HG02763 (cell line): ENCODE results near the gene NCMAP.

Experiments
- ATAC-seq: cut with Tn5 transposase; IDR thresholded peaks from one replicate; pipeline ENCODE4 v1.9.1; 2021; ENCODE audit warnings: mild to moderate bottlenecking, moderate library complexity; ENCODE audit not compliant: unreplicated experiment

The NCMAP gene

DNA sequence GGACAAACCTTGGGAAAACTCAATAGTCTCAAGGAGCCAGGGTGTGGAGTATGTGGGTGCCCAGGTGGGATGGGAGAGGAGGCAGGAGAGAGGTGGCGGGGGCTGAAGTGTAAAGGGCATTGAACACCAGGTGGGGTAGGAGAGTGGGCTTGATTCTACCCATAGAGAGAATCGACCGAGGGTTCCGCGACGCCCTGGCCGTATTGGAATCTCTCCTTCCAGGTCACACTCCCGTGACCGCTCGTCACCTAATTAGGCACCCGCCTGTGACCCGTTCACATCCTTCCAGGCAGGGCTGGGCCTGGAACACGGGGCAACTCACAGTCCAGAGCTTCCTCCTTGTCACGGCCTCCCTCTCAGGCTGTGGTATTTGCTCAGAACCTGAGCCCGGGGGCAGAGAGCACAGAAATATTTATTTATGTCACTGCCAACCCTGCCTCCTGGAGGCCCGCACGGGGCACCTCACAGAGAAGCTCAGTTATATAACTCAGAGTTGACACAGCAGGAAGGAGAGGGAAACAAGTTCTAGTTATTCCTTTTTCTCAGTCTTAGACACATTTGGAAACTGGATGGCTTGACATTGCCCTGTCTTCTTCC lies 12.0 kb downstream of the NCMAP start:
- ATAC-seq = no peak

DNA sequence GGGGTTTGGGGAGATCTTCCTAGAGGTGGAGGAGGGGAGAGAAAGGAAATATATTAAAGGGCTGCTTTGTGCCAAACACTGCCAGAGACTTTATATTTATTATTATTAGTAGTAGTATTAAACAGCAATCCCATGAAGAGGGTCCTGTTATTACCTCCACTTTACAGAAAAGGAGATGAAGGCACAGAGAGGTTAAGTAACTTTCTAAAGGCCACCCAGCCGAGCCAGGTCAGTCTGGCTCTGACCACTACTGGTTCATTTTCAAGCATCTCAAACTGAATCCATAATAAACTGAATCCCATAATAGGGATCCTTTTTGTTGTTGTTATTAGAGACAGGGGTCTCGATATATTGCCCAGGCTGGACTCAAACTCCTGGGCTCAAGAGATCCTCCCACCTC lies 12.6 kb downstream of the NCMAP start:
- no peak for ATAC-seq

DNA sequence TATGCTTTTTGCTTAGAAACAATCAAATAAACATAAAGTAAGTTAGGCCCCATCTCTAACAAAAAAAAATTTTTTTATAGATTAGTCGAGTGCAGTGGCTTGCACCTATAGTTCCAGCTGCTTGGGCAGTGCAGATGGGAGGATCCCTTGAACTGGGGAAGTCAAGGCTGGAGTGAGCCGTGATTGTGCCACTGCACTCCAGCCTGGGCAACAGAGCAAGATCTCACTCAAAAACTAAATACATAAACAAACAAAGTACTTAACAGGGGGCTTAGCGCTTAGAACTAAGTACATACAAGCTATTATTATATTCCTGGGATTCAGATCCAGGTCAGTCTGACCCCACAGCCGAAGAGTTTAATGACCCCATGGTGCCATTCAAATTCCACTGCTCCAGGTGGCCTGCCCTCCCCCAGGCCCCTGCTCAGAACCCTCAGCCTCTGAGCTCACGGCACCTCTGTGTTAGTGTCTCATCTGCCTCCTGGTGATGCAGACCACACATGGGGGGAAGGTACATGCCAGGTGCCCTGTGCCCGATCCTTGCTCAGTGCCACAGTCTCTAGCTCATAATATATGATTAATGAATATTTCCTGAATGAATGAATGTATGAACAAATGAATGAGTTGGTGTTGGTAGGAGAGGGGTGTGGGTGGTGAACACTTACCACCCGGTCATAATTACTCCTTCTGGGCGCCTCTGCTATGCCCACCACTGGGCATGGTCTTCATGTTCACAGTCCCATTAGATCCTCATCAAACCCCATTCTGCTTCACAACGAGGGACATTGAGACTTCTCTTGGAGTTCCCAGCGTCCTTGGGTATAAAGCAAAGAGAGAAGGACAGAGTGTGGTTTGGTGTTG lies 14.6 kb downstream of the NCMAP start:
- ATAC-seq = no peak

DNA sequence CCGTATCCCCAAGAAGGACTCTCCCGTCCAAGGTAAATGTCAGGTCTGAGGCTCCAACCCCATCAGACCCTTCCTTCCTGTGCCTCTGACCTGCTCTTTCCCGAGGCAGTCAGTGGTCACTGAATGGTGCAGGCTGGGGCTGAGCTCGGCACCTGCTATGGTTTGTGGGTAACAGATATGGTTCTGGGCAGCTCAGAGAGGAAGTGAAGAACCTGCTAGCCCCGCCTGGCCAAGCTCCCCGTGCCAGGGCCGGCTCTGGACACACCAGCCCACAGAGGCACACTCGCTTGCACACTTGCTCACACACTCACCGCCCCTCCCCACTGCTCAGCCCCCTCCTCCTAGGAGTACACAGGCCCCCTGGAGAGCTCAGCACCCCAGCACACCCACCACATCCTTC lies 16.4 kb downstream of the NCMAP start:
- ATAC-seq = no peak

DNA sequence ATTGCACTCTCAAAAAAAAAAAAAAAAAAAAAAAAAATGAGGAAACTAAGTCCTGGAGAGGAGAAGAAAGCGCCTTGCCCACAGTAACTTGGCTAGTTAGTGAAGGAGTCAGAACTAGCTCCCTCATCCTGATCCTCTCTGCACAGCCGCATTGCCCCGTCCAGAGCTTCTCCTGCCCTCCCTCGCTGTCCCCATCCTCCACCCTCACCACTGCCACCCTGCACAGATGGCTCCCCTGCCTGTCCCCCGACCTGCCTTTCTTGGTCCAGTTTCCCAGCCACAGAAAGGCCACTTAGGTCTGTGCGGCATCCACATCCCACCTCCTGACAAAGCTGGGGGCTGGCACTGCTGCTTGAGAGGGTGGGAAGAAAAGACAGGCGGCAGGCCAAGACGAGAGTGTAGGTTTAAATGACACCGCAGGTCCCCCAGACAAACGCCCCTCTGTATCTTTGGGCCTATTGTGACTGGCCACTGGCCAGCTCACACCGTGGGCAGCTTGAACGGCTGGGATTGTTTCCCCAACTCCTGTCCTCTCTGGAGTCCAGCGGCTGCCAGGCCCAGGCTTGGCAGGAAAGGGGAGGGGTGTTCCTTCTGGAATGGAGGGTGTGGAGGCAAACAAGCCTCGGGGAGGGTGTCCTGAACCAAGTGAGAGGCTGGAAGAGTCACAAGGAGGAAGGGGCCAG lies 20.2 kb downstream of the NCMAP start:
- no peak for ATAC-seq

DNA sequence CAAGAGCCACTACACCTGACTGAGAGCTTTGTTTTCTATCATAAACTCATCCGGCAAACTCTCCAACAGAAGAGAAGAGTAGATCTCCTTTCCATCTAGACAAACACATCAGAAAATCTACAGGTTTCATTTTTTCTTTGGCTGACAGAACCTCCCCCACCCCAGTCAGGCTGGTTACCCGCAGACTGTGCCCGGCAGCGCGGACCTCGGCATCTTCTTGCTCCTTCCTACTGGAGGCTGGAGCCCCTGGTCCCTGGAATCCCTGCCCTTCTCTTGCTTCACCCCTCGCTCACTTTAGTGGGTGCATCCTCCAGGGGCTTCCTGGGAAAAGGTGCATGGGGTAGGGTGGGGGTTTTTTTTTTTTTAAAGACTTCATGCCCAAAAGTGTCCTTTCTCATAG lies 23.0 kb downstream of the NCMAP start:
- ATAC-seq = no peak

DNA sequence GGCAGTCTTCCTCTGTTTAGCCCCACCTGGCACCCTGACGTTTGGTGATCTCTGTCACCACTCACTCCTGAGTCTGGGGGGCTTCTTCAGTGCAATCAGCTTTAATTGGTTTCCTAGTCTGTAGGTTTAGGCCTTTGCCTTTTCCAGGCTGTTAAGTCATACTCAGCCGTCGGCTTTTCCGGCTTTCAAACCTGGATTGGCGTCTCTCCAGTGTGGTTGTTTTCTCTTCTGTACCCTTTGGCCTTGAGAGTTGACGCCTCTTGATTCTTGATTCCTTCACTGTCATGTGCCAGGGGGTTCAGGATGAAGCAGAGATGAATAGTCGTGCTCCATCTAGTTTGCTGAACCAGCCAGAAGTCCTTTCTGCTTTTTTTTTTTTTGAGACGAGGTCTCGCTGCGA lies 24.9 kb downstream of the NCMAP start:
- no peak for ATAC-seq

DNA sequence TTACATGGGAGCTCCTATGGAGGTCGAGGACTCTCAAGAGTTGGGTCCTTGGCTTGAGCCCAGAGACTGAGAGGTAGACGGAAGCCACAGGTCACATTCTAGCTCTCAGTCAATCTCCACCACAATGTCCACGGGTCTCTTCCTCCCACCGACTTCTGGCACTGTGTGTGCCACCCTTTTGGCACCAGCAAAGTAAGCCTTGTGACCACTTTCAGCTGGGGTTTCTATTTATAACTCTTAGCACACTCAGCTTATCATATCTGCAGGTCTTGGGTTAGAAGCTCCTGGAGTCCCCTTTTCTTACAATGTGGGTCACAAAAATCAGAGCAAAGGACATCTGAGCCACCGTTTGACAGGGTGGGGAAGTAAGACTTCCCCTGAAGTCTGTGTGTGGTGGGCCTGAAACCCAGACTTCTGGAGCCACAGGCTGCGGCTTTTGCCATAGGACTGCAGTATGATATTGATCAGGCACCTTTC lies 28.3 kb downstream of the NCMAP start:
- ATAC-seq = no peak

DNA sequence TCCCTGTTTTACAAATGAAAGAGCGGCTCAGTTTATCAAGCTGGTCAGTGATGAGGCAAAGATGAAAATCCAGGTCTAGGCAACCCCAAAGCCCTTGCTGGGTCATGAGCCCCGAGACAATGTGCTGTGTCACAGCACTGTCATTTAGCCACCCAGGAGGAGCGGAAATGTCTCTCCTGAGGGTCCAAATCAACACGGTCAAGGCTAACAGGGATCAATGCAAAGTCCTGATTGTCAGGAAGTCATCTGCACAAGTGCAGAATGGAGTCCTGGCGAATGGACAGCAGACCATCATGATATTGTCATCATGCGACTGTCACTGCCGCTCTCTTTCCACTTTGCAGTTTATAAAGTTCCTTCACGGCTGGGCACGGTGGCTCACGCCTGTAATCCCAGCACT lies 30.2 kb downstream of the NCMAP start:
- ATAC-seq = no peak

DNA sequence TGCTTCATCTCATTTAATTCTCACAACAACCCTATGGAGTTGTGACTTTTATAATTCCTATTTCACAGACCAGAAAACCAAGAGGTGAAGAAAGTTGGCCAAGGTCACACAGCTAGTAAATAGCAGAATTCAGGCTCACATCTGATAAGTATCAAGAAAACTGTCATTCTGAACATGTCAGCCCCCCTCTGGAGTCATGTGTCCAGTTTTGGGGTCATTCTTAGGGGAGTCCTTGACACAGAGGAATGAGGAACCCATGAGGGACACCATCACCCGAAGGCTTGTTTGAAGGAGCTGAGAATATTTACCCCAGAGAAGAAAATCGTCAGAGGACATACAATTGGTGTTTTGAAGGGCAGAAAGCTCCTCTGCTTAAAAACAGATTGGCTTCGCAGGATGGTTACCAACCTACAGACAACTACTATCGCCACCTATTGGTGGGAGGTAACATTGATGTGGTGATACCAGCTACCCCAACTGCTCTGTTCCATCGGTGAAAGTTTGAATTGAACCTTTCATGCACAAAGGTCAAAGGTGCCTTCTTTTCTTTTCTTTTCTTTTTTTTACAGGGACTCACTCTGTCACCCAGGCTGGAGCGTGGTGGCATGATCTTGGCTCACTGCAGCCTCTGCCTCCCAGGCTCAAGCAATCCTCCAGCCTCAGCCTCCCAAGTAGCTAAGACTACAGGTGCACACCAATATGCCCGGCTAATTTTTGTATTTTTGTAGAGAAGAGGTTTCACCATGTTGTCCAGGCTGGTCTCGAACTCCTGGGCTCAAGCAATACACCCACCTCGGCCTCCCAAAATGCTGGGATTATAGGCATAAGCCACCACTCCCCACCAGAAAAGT lies 31.3 kb downstream of the NCMAP start:
- no peak for ATAC-seq

DNA sequence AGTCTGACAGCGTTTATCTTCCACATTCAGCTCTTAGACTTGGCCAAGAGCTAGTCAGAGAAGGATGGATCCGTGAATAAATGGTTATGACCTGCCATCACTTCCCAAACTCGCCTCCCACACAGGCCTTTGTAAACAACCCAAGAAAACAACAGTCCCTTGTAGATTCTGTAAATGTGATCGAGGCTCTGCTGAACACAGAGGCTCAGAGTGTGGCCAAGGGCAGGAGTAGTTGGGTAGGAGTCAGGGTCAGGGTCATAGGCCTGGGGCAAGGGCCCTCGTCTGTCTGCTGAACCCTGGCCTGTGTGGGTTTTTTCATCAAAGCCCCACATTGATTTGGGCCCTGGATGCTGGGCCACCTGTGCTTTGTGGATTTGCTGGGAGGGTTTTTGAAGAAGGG lies 32.7 kb downstream of the NCMAP start:
- ATAC-seq = no peak

DNA sequence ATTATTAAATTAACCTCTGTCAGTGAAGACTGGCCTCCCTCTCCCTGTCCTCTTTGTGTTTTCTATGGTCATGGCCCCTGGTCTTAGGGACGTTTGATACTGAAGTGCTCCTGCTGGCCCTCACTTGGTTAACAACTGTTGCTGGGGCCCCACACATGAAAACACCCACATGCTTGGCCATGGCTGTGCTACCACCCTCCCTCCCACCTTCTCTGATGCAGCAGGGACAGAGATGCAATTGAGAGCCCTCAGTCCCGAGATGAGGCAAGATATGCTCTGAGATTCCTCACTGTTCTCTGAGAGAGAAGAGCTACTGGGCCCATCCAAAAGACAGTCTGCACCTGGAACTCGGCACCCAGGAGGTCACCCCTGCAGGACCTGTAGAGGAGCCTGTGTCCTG lies 33.3 kb downstream of the NCMAP start:
- no peak for ATAC-seq

DNA sequence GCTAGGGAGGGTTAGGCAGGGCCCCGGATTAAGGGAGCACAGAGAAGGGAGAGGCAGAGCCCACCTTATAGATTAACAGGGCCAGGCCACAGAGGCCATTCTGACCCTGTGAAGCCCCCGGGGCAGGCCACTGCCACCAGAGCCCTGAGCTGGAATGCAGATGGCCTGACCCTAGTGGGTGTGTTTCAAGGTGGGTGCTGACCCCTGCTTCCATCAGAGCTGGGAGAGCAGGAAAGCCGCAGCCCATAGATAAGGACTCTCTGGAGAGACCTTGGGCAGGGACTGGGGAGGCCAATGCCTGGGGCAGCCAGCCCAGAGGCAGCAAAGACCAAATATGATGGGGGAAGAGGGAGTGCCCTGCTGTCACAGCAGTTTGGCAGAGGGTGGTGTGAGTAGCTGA lies 35.9 kb downstream of the NCMAP start:
- no peak for ATAC-seq

DNA sequence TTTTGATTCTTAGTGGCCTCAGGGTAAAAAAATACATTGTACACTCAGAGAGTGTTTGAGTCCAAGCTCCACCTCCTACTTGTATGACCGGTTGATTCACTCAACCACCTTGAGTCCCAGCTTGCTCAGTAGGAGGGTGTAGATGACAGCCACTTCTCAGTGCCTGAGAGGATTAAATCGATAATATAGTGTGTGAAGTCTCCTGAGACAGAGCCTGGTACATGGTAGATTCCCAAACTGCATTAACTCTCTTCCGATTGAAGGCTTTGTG lies 38.4 kb downstream of the NCMAP start:
- no peak for ATAC-seq

DNA sequence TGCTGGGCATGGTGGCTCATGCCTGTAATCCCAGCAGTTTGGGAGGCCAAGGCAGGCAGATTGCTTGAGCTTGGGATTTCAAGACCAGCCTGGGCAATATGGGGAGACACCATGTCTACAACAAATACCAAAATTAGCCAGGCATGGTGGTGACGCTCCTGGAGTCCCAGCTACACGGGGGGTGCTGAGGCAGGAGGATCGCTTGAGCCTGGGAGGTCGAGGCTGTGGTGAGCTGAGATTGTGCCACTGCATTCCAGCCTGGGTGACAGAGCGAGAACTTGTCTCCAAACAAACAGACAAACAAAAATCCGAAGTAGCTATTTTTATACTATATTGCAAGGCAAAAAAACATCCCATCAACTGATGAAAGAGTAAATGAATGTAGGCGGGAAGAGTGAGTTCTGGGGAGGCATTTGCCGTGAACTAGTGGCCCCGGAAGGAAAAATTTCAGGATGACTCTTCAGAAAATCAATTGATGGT lies 40.6 kb downstream of the NCMAP start:
- ATAC-seq = no peak

DNA sequence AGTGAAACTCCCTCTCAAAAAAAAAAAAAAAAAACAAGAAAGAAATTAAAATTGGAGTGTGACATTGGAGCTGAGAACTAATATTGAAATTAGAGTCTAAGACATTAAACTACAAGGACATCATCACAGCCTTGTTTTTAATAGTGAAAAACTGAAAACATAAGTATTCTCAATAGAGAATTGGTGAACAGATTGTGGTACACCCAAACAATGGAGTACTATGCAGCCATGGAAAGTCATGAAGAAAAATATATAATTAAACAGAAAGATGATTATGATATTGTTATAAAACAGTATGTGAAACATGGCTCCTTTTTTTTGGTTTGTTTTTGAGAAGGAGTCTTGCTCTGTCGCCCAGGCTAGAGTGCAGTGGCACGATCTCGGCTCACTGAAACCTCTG lies 43.4 kb downstream of the NCMAP start:
- ATAC-seq = no peak

DNA sequence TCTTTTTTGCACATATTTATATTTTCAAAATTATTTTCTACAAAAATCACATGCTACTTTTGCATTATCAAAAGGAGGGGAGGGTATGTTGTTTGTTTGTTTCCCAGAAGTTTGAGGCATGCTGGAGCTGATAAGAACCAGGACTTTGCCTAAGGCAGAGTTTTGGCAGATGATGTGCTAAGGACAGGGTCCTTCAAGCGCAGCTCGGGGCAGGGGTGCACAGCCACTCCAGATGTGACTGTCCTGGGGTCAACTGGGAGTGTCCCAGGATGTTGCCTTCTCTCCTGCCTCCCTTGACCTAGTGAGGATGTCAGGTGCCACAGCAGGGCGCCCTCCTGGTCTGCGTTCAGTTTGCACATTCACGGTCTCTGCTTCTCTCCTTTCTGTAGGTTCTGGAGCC lies 44.7 kb downstream of the NCMAP start:
- no peak for ATAC-seq

DNA sequence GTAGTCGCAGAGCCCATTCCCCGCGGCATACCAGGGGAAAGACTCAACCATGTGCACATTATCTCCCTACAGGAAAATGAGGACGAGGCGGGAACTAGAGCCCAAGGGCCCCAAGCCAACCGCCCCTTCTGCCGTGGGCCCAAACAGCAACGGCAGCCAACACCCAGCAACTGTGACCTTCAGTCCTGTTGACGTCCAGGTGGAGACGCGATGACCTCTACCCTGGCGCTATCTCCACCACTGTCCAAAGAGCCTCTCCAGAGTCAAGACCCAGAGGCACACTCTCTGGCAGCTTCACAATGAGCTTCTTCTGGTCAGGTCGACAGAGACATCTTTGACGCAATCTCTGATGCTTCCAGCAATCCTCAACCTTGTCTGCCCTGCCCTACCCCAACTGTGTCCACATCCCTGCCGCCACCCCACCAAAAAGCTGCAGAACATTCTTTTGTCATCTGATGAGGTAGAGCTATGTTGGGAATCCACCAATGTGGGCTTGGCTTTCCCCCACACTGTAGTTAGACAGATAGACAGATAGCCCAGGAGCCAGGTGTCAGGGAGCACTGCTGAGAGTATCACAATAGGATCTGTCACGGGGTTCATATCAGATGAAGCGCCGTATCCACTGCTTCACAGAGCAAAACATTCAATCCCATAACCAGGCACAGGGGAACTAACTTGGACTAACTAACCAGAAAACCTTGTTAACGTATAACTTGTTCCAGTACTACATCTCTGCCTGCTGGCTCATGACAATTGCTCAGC lies 49.8 kb downstream of the NCMAP start:
- no peak for ATAC-seq

DNA sequence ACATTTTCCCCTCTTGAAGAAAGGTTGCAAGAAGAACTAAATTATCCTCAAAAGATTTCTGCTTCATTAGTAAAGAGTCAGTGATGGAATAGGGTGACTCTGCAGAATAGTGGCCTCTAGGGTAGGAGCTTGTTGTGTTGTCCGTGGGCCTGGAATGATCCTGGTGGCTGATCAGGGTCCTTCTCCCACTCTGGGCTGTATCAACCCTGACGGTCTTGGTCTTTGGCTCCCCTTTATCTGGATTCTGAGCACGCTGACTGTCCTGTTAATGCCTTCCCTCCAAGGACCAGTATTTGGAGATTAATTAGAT lies 50.4 kb downstream of the NCMAP start:
- ATAC-seq = no peak

DNA sequence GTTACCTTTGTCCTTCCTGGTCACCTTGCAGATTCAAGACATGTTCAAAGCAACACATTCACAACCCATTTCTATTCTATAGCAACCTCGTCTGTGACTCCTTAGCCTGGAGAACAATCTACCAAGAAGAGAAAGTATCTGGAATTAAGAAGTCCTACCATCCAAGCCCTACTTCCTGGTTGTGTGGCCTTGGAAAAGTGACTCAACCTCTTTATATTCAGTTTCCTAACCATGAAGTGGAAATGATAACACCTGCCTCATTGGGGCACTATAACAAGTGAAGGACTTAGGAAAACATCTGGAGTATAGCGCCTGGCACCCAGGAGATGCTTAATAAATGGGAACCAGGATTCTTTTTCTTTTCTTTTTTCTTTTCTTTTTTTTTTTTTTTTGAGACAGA lies 50.7 kb downstream of the NCMAP start:
- ATAC-seq = no peak
